Stimulated activated CD4-positive, alpha-beta T cell treated with anti-CD3 and anti-CD28 coated beads, Interleukin-2, amount 100 ng/mL, for 24 hours (primary cell): Measurements from ENCODE around the gene GNB3.

ENCODE experiments used
- DNase-seq, 2 donors: peaks; one replicate each; pipeline ENCODE4 v3.0.0-alpha.2; 2020

The GNB3 gene

GRCh38 chr12:6824085-6824775, 16.5 kb upstream of the GNB3 start:
- DNase-seq: no peak

- no peak for DNase-seq
Measured at GRCh38 chr12:6824901-6825381, 15.8 kb upstream of the GNB3 start.

GRCh38 chr12:6825398-6826124, 15.2 kb upstream of the GNB3 start:
- peak; percentile 89 to 91 for DNase-seq

GRCh38 chr12:6826125-6826733, 14.5 kb upstream of the GNB3 start:
- no peak for DNase-seq

GRCh38 chr12:6826734-6827436, 13.8 kb upstream of the GNB3 start:
- DNase-seq: no peak

- DNase-seq: peak; percentile 54 to 78
Measured at GRCh38 chr12:6827437-6827911, 13.3 kb upstream of the GNB3 start.

GRCh38 chr12:6827982-6828780, 12.5 kb upstream of the GNB3 start, which contains the start of gene P3H3:
P3H3 (plus strand) TSS chr12:6828407; CDS start chr12:6828441, 34 bp downstream.
- peak in 1 of 2 donors; percentile 37 for DNase-seq

- peak; percentile 39 to 51 for DNase-seq
Measured at GRCh38 chr12:6828781-6829535, 11.8 kb upstream of the GNB3 start.

GRCh38 chr12:6829536-6830220, 11.0 kb upstream of the GNB3 start:
- DNase-seq: no peak

- DNase-seq: no peak
Measured at GRCh38 chr12:6830286-6830890, 10.3 kb upstream of the GNB3 start.

GRCh38 chr12:6830999-6831398, 9.7 kb upstream of the GNB3 start:
- DNase-seq: no peak

GRCh38 chr12:6831450-6831995, 9.2 kb upstream of the GNB3 start:
- no peak for DNase-seq

- DNase-seq: no peak
Measured at GRCh38 chr12:6832125-6832524, 8.6 kb upstream of the GNB3 start.

GRCh38 chr12:6833189-6833890, 7.4 kb upstream of the GNB3 start:
- no peak for DNase-seq

GRCh38 chr12:6834254-6834653, 6.5 kb upstream of the GNB3 start:
- no peak for DNase-seq

GRCh38 chr12:6834873-6835272, 5.9 kb upstream of the GNB3 start:
- no peak for DNase-seq

GRCh38 chr12:6836851-6837250, 3.9 kb upstream of the GNB3 start:
- no peak for DNase-seq

GRCh38 chr12:6837370-6838060, 3.2 kb upstream of the GNB3 start:
- no peak for DNase-seq

- no peak for DNase-seq
Measured at GRCh38 chr12:6838854-6839253, 1.9 kb upstream of the GNB3 start.
